ENCODE data around the gene GNL1.
A peak's percentile ranks its signal among the peaks of the same experiment; 100 is the strongest.

The GNL1 gene

GRCh38 chr6:30556066-30556905 lies at the start of gene GNL1:
TSS of gene GNL1 (minus strand) at chr6:30556489. CDS start at chr6:30556203, 286 bp downstream.
- H3K27me3 ChIP-seq = no peaks in the 10 kb centered on the region
- intact Hi-C loops (cut with DNase I; ENCODE audit: low total_unique reads) = loop anchor here (5.0 kb wide), 1 partner anchor 61 kb away; the partner anchor contains the start of genes MRPS18B and PPP1R10

GRCh38 chr6:30603961-30604360 lies 47.7 kb upstream of the GNL1 start:
- Histone ChIP-seq H3K4me3 (no peak overlapping the region), H3K4me1 (peaks cover 0 to 1% (median under 1%) of the 10 kb centered on the region in 4 donors), H3K9me3 (no peaks in the 10 kb centered on the region), H3K27me3 (no peaks in the 10 kb centered on the region), H3K36me3 (peaks cover 83 to 87% (median 85%) of the 10 kb centered on the region in 3 donors), H3K27ac (no peak overlapping the region)
- intact Hi-C loops (cut with DNase I; ENCODE audit: low total_unique reads) = no loop called here
- DNase-seq = no peak
- TF ChIP-seq CTCF (IDR thresholded peaks at IDR 0.05) = no peak

More at GRCh38 chr6:30556066-30556905, at the start of gene GNL1:
- peaks cover 17 to 32% (median 28%) of the 10 kb centered on the region in 3 donors for H3K36me3 ChIP-seq
- DNase-seq = peak; percentile 90 to 95
- peaks cover 0 to 28% (median 18%) of the 10 kb centered on the region in 4 donors for H3K4me1 ChIP-seq
- H3K9me3 ChIP-seq = no peaks in the 10 kb centered on the region
- peak within 1 kb of the TSS; percentile 85 for H3K4me3 ChIP-seq
- H3K27ac ChIP-seq = peak within 1 kb of the TSS; percentile 98 to 100
- no peak for TF ChIP-seq CTCF (IDR thresholded peaks at IDR 0.05)

GRCh38 chr6:30601815-30602641 lies 45.7 kb upstream of the GNL1 start:
- no peak overlapping the region for H3K4me3 ChIP-seq
- intact Hi-C loops (cut with DNase I; ENCODE audit: low total_unique reads) = no loop called here
- no peaks in the 10 kb centered on the region for H3K27me3 ChIP-seq
- H3K27ac ChIP-seq = no peak overlapping the region
- no peak for DNase-seq
- no peaks in the 10 kb centered on the region for H3K4me1 ChIP-seq
- no peaks in the 10 kb centered on the region for H3K9me3 ChIP-seq
- no peak for TF ChIP-seq CTCF (IDR thresholded peaks at IDR 0.05)
- H3K36me3 ChIP-seq = peaks cover 64 to 68% (median 66%) of the 10 kb centered on the region in 3 donors

GRCh38 chr6:30601436-30601814 lies 45.1 kb upstream of the GNL1 start:
- no peak overlapping the region for H3K4me3 ChIP-seq
- DNase-seq = no peak
- H3K27ac ChIP-seq = no peak overlapping the region
- peaks cover 58 to 62% (median 60%) of the 10 kb centered on the region in 3 donors for H3K36me3 ChIP-seq
- no peaks in the 10 kb centered on the region for H3K4me1 ChIP-seq
- no peak for TF ChIP-seq CTCF (IDR thresholded peaks at IDR 0.05)
- H3K9me3 ChIP-seq = no peaks in the 10 kb centered on the region
- no peaks in the 10 kb centered on the region for H3K27me3 ChIP-seq
- intact Hi-C loops (cut with DNase I; ENCODE audit: low total_unique reads) = no loop called here

- H3K4me3 ChIP-seq = no peak overlapping the region
- no peaks in the 10 kb centered on the region for H3K27me3 ChIP-seq
- H3K9me3 ChIP-seq = no peaks in the 10 kb centered on the region
- no peak for DNase-seq
- peaks cover 49 to 53% (median 50%) of the 10 kb centered on the region in 3 donors for H3K36me3 ChIP-seq
- H3K4me1 ChIP-seq = no peaks in the 10 kb centered on the region
- no peak for TF ChIP-seq CTCF (IDR thresholded peaks at IDR 0.05)
- intact Hi-C loops (cut with DNase I; ENCODE audit: low total_unique reads) = no loop called here
- no peak overlapping the region for H3K27ac ChIP-seq
Measured at GRCh38 chr6:30600451-30600961, 44.2 kb upstream of the GNL1 start.
